Midbrain (tissue), 1 donor: Measurements from ENCODE around the gene CREBRF.
"Not testable (repeated sequence)": the region's sequence is repeated elsewhere in the genome, so short reads cannot be mapped to it uniquely, and the experiment has no call there.

Source experiments
- DNase-seq: peaks from one replicate; lab custom pipeline; 2025; lab: John Stamatoyannopoulos, UW

Gene CREBRF

GRCh38 chr5:173154619-173155018, 98.5 kb downstream of the CREBRF start:
- DNase-seq: not testable (repeated sequence)

- DNase-seq: peak; percentile 42
Observed at GRCh38 chr5:173155912-173156311, 99.8 kb downstream of the CREBRF start.

DNA sequence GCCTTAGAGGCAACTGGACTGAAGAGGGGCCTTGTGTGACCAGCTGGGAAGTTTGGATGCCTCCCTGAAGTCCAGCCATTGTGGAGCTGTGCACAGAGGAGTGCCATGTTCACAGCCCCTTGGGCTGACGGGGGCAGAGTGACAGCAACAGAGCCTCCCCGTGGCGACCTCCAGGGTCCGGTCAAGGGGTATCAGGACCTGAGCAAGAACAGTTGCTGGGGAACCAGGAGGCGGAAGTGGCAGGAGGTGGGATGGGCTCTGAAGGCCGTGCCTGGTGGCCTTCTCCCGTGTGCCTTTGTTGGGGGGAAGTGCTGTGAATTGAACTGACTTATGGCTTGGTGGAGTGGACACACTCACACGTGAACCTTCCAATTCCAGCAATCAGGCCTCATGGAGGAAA, 102.2 kb downstream of the CREBRF start:
- DNase-seq: no peak

GRCh38 chr5:173159256-173159655, 103.1 kb downstream of the CREBRF start:
- no peak for DNase-seq

GRCh38 chr5:173161148-173161547, 105.0 kb downstream of the CREBRF start:
- DNase-seq: no peak

- DNase-seq: no peak
Observed at GRCh38 chr5:173163219-173163618, 107.1 kb downstream of the CREBRF start.

GRCh38 chr5:173165177-173166016, 109.2 kb downstream of the CREBRF start:
- DNase-seq: no peak

GRCh38 chr5:173172166-173172565, 116.0 kb downstream of the CREBRF start:
- no peak for DNase-seq

GRCh38 chr5:173175523-173175922, 119.4 kb downstream of the CREBRF start:
- DNase-seq: no peak

DNA sequence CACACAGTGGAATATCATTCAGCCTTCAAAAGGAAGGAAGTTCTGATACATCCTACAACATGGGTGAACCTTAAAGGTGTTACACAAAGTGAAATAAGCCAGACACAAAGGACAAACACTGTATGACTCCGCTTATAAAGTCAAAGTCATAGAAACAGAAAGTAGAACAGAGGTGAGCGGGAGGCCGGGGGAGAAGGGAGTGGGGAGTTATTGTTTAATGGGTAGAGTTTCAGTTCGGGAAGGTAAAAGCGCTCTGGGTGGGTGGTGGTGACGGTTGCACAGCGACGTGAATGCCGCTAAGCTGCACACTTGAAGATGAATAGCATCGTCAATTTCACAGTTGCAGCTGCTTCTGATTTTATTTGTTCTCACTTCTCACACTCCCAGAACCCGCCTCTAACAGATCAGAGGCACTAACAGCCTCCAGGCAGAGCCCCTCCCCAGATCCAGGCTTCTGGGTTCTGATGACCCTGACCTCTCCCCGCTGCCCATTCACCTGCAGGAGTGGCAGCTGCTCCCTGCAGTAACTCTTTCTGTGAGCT, 122.3 kb downstream of the CREBRF start:
- DNase-seq: no peak

DNA sequence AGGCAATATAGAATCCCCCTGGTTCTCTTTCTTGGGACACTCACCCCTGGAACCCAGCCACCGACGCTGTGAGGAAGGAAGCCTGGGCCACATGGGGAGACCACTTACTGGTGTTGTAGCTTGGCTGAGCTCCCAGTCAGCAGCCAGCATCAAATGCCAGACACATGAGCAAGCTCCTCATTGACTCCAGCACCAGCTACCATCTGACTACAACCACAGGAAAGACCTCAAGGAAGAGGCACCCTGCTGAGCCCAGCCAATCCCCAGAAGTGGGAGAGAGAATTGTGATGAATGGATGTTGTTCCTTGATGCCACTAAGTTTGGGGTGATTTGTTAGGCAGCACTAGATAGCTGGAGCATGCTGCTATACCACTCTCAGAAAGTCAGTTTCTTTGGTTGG, 124.2 kb downstream of the CREBRF start:
- DNase-seq: no peak

GRCh38 chr5:173187054-173187743, 131.0 kb downstream of the CREBRF start:
- DNase-seq: no peak

- DNase-seq: no peak
Observed at GRCh38 chr5:173188280-173188679, 132.1 kb downstream of the CREBRF start.
